Prostate gland (tissue), 2 donors: ENCODE data around the gene LRP2. TPM values are rescaled to one million over a fixed set of nuclear protein-coding genes. Genes with fewer than 3 reads are reported as not detected.
"Not testable (repeated sequence)": the region's sequence is repeated elsewhere in the genome, so short reads cannot be mapped to it uniquely, and the experiment has no call there.

Experiments
- DNase-seq: peaks from one replicate; pipeline ENCODE4 v3.0.0-alpha.2; 2019; ENCODE audit warnings: low spot score
- H3K27ac ChIP-seq, 2 donors: fragments of 200-600 bp; sonication (generic); 2 replicates each; pipeline ENCODE4 v1.5.1; 2017 to 2019
- H3K27me3 ChIP-seq: fragments of 200-600 bp; sonication (generic); replicated peaks from 2 replicates; pipeline ENCODE4 v1.5.1; 2019; ENCODE audit not compliant: insufficient read depth
- H3K36me3 ChIP-seq, 2 donors: fragments of 200-600 bp; sonication (generic); 1 replicate in 1 of 2; 2 replicates in 1 of 2; pipeline versions ENCODE4 v1.5.1 to v1.8.1; 2017 to 2019
- H3K4me1 ChIP-seq: fragments of 200-600 bp; sonication (generic); replicated peaks from 2 replicates; pipeline ENCODE4 v1.5.1; 2019
- H3K4me3 ChIP-seq, 2 donors: fragments of 200-600 bp; sonication (generic); 2 replicates each; pipeline ENCODE4 v1.5.1; 2017 to 2019
- H3K9me3 ChIP-seq: fragments of 200-600 bp; sonication (generic); 2 replicates; pipeline ENCODE4 v1.5.1; 2017
- CTCF ChIP-seq, 4 experiments: fragments of 200-600 bp in 2 of 4; fragments of 450-650 bp in 2 of 4; sonication (generic) in 2 of 4; IDR thresholded peaks; 1 replicate in 3 of 4; 2 replicates in 1 of 4; pipeline ENCODE4 v1.5.1; 2016 to 2019; ENCODE audit warnings: antibody characterized with exemption in 4 of 4, mild to moderate bottlenecking in 2 of 4, moderate library complexity in 2 of 4
- POLR2A ChIP-seq: fragments of 450-650 bp; IDR thresholded peaks from one replicate; pipeline ENCODE4 v1.6.1; 2016; ENCODE audit warnings: antibody characterized with exemption, mild to moderate bottlenecking
- POLR2AphosphoS5 ChIP-seq: sonication (generic); formaldehyde crosslinking; IDR thresholded peaks from one replicate; pipeline ENCODE4 v1.6.1; 2017; ENCODE audit warnings: antibody characterized with exemption
- WGBS: methylation state at CpG from one replicate; pipeline ENCODE4 v1.1.5; 2018; 5-methylcytosine and 5-hydroxymethylcytosine counted together
- intact Hi-C: fragments of 100-400 bp; cut with DNase I; formaldehyde crosslinking; loops from one replicate; pipeline ENCODE4 v1.14.2; 2022
- total RNA-seq, 2 donors: library from RNA; depleted of rRNA; stranded (reverse); fragments of >200 nt; gene quantifications; one replicate each; pipeline ENCODE4 v1.1.0, GENCODE V29; 2016

The LRP2 gene
- total RNA-seq, 2 donors from 2014 or later: 1.6 to 9.5 TPM

GRCh38 chr2:169336695-169337094 lies 25.6 kb downstream of the LRP2 start:
- Histone ChIP-seq H3K36me3 (no peaks in the 10 kb centered on the region), H3K27ac (no peak overlapping the region), H3K9me3 (no peaks in the 10 kb centered on the region), H3K4me3 (no peak overlapping the region), H3K27me3 (no peaks in the 10 kb centered on the region), H3K4me1 (no peaks in the 10 kb centered on the region)
- intact Hi-C loops: no loop called here
- no peak for TF ChIP-seq POLR2A
- TF ChIP-seq CTCF (IDR thresholded peaks at IDR 0.05): no peak
- TF ChIP-seq POLR2AphosphoS5: no peak
- DNase-seq: no peak
- WGBS: 62% methylated on average over 5 of the region's 5 CpGs

- Histone ChIP-seq H3K27ac (no peak overlapping the region), H3K4me1 (no peaks in the 10 kb centered on the region), H3K9me3 (no peaks in the 10 kb centered on the region), H3K4me3 (no peak overlapping the region), H3K36me3 (no peaks in the 10 kb centered on the region), H3K27me3 (no peaks in the 10 kb centered on the region)
- no peak for TF ChIP-seq POLR2AphosphoS5
- DNase-seq: no peak
- intact Hi-C loops: no loop called here
- 78% methylated on average over 6 of the region's 6 CpGs for WGBS
These were observed 31.7 kb downstream of the LRP2 start for GRCh38 chr2:169330555-169331198.

DNA sequence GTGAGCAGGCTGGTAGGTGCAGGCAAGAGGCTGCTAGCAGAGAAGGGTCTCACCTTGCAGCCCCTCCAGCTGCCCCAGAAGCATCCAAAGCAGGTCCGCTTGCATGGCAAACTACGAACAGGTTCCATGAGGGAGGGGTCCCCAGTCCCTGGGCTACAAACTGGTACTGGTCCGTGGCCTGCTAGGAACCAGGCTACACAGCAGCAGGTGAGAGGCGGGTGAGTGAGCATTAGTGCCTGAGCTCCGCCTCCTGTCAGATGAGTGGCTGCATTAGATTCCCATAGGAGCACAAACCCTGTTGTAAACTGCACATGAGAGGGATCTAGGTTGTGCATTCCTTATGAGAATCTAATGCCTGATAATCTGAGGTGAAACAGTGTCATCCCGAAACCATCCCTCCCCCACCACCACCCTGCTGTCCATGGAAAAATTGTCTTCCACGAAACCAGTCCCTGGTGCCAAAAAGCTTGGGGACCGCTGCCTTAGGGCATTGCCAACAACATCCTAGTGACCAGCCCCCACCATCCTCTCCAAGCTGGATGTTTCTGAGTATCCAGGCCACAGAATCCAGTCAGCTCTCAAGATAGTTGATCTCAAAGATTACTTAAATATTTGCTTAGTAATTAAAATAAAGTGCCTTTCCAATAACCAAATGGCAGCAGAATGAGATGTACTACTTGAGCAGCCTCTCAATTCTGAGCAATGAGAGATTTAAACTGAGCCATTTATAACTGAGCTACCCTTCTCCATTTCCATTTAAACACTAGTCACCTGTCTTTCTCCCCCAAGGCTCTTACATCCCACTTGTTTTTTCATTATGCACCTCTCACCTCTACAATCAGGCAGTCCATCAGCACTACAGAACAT lies 32.4 kb downstream of the LRP2 start:
- WGBS: 84% methylated on average over 8 of the region's 8 CpGs
- no peak overlapping the region for H3K4me3 ChIP-seq
- H3K9me3 ChIP-seq: no peaks in the 10 kb centered on the region

GRCh38 chr2:169328785-169329184 lies 33.5 kb downstream of the LRP2 start:
- intact Hi-C loops: no loop called here
- WGBS: 90% methylated on average over 3 of the region's 3 CpGs
- TF ChIP-seq POLR2A (no peak), CTCF (IDR thresholded peaks at IDR 0.05) (no peak), POLR2AphosphoS5 (no peak)

More for the DNA sequence above, 32.4 kb downstream of the LRP2 start:
- Histone ChIP-seq H3K27me3 (no peaks in the 10 kb centered on the region), H3K36me3 (no peaks in the 10 kb centered on the region), H3K27ac (no peak overlapping the region), H3K4me1 (no peaks in the 10 kb centered on the region)
- no peak for DNase-seq
- no peak for TF ChIP-seq POLR2A
- TF ChIP-seq POLR2AphosphoS5: no peak
- no peak for TF ChIP-seq CTCF (IDR thresholded peaks at IDR 0.05)
- intact Hi-C loops: no loop called here

GRCh38 chr2:169327837-169328236 lies 34.5 kb downstream of the LRP2 start:
- H3K27me3 ChIP-seq, H3K36me3 ChIP-seq, H3K4me1 ChIP-seq, H3K4me3 ChIP-seq, DNase-seq, H3K27ac ChIP-seq, H3K9me3 ChIP-seq, intact Hi-C loops: not testable (repeated sequence)
- WGBS: no CpG with 5 or more reads among the region's 33 CpGs

More at GRCh38 chr2:169328785-169329184, 33.5 kb downstream of the LRP2 start:
- Histone ChIP-seq H3K36me3 (no peaks in the 10 kb centered on the region), H3K4me3 (no peak overlapping the region), H3K27me3 (no peaks in the 10 kb centered on the region), H3K9me3 (no peaks in the 10 kb centered on the region), H3K27ac (no peak overlapping the region), H3K4me1 (no peaks in the 10 kb centered on the region)
- no peak for DNase-seq

DNA sequence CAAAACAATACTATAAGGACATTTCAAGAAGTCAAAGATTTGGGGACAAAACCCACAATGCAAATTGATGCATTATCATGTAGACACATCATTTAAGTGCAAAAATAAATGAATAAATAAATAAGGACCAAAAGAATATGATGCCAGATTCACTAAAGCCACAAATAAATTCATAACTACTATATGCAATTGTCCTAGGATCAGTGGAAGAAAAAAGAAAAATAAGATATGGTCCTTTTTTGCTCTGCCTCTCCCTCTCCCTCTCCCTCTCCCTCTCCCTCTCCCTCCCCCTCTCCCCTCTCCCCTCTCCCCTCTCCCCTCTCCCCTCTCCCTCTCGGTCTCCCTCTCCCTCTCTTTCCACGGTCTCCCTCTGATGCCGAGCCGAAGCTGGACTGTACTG lies 36.4 kb downstream of the LRP2 start:
- intact Hi-C loops, H3K36me3 ChIP-seq, H3K27ac ChIP-seq, H3K9me3 ChIP-seq, H3K4me1 ChIP-seq, H3K4me3 ChIP-seq, DNase-seq, H3K27me3 ChIP-seq: not testable (repeated sequence)
- WGBS: 59% methylated on average over 2 of the region's 4 CpGs
